ENCODE results near the gene SMARCC1.
"Not testable (repeated sequence)": the region's sequence is repeated elsewhere in the genome, so short reads cannot be mapped to it uniquely, and the experiment has no call there.

SMARCC1 gene

DNA sequence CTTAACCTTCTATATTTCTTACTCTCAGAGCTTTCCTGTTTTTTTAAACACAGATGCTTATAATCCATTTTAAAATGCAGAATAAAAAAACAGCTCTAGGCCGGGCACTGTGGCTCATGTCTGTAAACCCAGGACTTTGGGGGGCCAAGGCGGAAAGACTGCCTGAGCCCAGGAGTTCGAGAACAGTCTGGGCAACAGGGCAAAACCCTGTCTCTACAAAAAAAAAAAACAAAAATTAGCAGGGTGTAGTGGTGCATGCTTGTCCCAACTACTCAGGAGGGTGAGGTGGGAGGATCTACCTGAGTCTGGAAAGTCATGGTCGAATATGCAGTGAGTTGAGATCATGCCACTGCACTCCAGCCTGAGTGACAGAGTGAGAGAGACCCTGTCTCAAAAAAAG lies 15.5 kb downstream of the SMARCC1 start:
- DNase-seq = no peak

DNA sequence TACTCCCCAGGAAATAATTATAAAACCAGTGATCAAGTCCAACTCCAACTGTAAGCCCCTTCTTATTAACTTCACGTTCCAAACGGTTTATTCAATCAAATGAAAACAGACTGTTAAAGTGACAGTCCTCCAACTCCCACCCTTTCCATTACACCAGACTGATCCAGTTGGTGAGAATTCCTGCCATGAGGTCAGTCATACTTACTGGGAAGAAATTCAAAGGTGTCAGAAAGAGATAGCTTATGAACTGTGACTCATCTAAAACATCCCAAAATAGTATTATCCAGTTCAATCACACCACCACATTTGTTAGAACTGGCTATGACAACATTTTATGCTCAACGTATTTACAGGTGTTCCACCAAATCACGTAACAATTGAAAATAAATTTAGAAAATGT lies 19.5 kb downstream of the SMARCC1 start:
- no peak for DNase-seq

DNA sequence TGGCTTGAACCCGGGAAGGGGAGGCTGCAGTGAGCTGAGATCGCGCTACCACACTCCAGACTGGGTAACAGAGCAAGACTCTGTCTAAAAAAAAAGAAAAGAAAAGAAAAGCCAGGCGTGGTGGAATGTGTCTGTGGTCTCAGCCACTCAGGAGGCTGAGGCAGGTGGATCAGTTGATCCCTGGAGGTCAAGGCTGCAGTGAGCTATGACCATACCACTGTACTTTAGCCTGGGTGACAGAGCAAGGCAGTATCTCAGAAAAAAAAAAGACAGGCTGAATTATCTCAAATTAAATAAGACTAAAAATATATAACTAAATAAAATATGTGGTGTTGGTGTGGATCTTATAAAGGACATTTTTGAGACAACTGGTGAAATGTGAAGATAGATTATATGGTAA lies 20.6 kb downstream of the SMARCC1 start:
- no peak for DNase-seq

GRCh38 chr3:47760207-47760606 lies 21.5 kb downstream of the SMARCC1 start:
- DNase-seq = not testable (repeated sequence)

GRCh38 chr3:47758261-47759025 lies 23.2 kb downstream of the SMARCC1 start:
- no peak for DNase-seq

DNA sequence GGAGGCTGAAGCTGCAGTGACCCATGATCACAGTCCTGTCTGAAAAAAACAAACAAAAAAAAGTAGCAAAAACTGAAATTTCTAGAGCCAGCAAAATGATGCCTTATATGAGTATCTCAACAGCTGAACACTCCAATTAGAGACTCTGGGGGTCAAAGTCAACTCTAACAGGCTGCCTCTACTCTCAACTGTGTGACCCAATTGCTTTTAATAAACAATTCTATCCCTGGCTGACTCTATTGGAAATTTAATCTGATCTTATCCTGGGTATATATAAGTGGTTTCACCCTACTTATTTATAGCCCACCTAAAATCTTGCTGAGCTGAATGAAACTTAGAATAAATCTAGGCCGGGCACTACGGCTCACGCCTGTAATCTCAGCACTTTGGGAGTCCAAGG lies 29.0 kb downstream of the SMARCC1 start:
- no peak for DNase-seq

DNA sequence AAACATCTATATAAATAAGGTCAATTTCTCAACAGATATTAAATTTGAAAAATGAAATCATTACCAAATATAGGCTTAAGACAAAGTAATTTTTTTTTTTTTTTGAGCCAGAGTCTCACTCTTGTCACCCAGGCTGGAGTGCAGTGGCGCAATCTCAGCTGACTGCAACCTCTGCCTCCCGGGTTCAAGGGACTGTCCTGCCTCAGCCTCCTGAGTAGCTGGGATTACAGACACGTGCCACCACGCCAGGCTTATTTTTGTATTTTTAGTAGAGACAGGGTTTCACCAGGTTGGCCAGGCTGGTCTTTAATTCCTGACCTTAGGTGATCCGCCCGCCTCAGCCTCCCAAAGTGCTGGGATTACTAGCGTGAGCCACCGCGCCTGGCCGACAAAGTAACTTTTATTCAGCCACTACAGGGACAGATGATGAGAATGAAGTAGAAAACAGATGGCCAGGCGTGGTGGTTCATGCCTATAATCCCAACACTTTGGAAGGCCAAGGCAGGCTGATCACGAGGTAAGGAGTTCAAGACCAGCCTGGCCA lies 30.8 kb downstream of the SMARCC1 start:
- not testable (repeated sequence) for DNase-seq

- no peak for DNase-seq
Measured at GRCh38 chr3:47747558-47747957, 34.1 kb downstream of the SMARCC1 start.

DNA sequence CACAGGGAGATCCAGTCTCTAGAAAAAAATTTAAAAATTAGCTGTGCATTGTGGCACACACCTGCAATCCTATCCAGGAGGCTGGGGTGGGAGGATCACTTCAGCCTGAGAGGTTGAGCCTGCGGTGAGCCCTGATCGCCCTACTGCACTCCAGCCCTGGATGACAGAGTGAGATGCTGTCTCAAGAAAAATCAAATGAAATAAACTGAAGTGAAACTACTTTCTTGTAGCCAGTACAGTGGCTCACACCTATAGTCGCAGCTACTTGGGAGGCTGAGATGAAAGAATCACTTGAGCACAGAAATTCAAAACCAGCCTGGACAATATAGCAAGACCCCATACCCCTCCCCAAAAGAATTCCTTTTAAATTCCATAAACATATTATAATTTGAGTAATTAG lies 35.4 kb downstream of the SMARCC1 start:
- DNase-seq = no peak

DNA sequence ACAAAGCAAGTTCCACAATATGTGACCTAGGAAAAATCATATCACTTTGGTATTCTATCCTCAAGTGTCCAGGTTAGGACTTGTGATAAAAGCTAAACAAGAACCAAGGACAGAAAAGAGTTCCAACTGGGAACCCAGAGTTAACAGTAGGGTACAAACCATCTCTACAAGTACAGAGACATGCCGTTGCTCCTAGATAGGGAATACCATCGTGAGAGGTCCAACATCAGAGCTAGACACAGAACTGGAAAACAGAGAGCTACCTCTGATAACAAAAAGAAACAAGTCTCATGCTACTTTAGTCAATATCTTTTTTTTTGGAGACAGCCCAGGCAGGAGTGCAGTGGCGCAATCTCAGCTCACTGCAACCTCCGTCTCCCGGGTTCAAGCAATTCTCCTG lies 37.8 kb downstream of the SMARCC1 start:
- no peak for DNase-seq

GRCh38 chr3:47743352-47743751 lies 38.3 kb downstream of the SMARCC1 start:
- not testable (repeated sequence) for DNase-seq

DNA sequence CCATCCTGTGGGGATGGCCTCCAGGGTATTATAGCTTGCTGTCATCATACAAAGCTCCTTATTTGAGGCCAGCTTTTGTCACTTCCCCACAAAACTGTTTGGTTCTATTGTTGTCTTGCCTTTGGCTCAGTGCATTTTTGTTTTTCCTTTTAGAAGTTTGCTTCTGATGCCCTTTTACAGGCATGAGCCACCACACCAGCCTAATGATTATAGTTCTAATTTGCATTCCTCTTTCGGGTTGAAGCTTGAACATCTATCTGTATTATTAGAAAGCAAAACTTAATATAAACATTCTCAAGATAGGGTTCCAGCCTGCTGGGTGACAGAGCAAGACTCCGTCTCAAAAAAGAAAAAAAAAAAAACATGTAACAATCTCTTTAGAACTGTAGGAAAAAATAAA lies 39.8 kb downstream of the SMARCC1 start:
- no peak for DNase-seq

DNA sequence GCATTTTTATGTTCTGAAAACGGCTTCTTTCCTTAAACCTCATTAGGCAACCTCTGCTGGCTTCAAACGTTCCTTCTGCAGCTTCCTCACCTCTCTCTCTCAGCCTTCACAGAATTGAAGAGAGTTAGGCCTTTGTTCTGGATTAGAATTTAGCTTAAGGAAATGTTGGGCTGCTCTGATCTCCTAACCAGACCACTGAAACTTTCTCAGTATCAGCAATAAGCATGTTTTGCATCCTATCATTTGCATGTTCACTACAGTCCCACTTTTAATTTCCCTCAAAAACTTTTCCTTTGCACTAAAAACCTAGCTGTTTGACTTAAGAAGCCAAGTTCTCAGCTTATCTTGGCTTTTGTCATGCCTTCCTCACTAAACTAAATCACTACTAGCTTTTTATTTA lies 49.5 kb downstream of the SMARCC1 start:
- no peak for DNase-seq

DNA sequence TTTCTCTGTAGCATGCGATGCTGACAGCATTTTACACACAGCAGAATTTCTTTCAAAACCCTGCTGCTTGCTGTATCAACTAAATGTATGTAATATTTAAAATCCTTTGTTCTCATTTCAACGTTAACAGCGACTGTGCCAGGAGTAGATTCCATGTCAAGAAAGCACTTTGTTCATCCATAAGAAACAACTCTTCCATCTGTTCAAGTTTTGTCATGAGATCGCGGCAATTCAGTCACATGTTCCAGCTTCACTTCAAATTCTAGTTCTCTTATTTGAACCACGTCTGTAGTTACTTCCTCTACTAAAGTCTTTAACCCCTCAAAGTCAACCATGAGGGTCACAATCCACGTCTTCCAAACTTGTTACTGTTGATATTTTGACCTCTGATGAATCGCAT lies 50.6 kb downstream of the SMARCC1 start:
- no peak for DNase-seq

- no peak for DNase-seq
Measured at GRCh38 chr3:47722859-47723258, 58.8 kb downstream of the SMARCC1 start.

GRCh38 chr3:47717448-47717847 lies 64.2 kb downstream of the SMARCC1 start:
- DNase-seq = not testable (repeated sequence)

GRCh38 chr3:47716656-47717055 lies 65.0 kb downstream of the SMARCC1 start:
- no peak for DNase-seq

GRCh38 chr3:47715928-47716327 lies 65.8 kb downstream of the SMARCC1 start:
- no peak for DNase-seq

DNA sequence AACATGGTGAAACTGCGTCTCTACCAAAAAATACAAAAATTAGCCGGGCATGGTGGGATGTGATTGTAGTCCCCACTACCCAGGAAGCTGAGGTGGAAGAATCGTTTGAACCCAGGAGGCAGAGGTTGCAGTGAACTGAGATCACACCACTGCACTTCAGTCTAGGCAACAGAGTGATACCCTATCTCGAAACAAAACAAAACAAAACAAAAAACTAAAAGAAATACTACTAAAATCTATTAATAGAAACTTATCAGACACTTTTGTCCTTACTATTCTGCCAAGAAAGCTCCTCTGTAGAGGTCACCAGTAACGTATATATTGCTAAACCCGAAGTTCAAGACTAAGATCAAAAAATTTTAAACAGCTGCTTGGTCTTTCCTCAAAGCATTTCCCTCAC lies 67.1 kb downstream of the SMARCC1 start:
- DNase-seq = no peak

- no peak for DNase-seq
Measured at GRCh38 chr3:47713655-47714054, 68.0 kb downstream of the SMARCC1 start.

GRCh38 chr3:47712398-47712797 lies 69.3 kb downstream of the SMARCC1 start:
- DNase-seq = no peak

GRCh38 chr3:47711596-47711995 lies 70.1 kb downstream of the SMARCC1 start:
- DNase-seq = no peak

- no peak for DNase-seq
Measured at GRCh38 chr3:47705391-47705790, 76.3 kb downstream of the SMARCC1 start.

DNA sequence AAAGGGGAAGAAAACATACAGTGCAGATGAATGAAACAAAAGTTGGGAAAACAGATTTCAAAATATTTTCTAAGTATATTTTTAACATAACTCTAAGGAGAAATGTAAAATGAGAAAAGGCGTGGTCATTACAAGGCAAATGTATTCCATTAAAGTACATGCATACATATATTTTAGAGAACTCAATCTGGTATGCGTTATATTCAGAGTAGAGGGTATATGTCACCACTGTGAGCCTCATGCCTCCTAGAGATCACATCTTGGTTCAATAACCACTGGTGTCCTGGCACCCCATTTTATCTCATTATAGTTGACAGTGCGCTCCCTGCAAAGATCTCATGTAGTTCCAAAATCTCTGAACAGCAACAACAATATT lies 77.5 kb downstream of the SMARCC1 start:
- no peak for DNase-seq

DNA sequence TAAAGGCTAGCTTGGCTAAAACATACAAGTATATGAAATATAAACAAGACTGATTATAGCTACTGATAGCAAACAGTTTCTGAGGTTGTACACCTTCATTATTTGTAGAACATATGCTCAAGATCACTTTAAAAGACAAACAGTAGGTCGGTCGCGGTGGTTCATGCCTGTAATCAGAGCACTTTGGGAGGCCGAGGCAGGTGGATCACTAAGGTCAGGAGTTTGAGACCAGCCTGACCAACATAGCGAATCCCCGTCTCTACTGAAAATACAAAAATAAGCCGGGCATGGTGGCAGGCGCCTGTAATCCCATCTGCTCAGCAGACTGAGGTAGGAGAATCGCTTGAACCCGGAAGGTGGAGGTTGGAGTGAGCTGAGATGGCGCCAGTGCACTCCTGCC lies 80.3 kb downstream of the SMARCC1 start:
- no peak for DNase-seq
